ENCODE measurements around the gene POLR3GL. TPM values are rescaled to one million over a fixed set of nuclear protein-coding genes. Genes with fewer than 3 reads are reported as not detected.
A peak's percentile ranks its signal among the peaks of the same experiment; 100 is the strongest.

The POLR3GL gene
- total and polyA plus RNA-seq, 10 of the 15 experiments (the other 5 are each of a cell fraction or from before 2014, with no cell fraction given), result 12.8 to 47.0 (median 26.6) TPM

- TF ChIP-seq GABPA (IDR thresholded peaks at IDR 0.05; ENCODE audit: low read depth), result no peak
- peak; percentile 78 for TF ChIP-seq FOXK2 (IDR thresholded peaks at IDR 0.05)
- TF ChIP-seq REST (IDR thresholded peaks at IDR 0.05; ENCODE audit: low read depth, low read length), result no peak
- TF ChIP-seq ZBTB4 (CRISPR knock-in tag; IDR thresholded peaks at IDR 0.05), result no peak
- TF ChIP-seq SPI1 (IDR thresholded peaks at IDR 0.05; ENCODE audit: borderline replicate concordance, insufficient read depth, low read depth, low read length), result no peak
- no peak for TF ChIP-seq FOS (IDR thresholded peaks at IDR 0.05; ENCODE audit: borderline replicate concordance, extremely low read depth, insufficient read length)
- 0 out of 2 replicates have a peak, but pooled peaks have one; percentile 4 for TF ChIP-seq PKNOX1 (IDR thresholded peaks at IDR 0.05)
- no peak for TF ChIP-seq HSF1 (IDR thresholded peaks at IDR 0.05; ENCODE audit: low read depth, low read length)
- no peak for TF ChIP-seq NFYA (IDR thresholded peaks at IDR 0.05; ENCODE audit: borderline replicate concordance, low read depth, low read length)
- TF ChIP-seq RB1 (IDR thresholded peaks at IDR 0.05; ENCODE audit: borderline replicate concordance), result no peak
- TF ChIP-seq IKZF1 (conservative IDR thresholded peaks at IDR 0.05), result peak; percentile 30; the same call in 1 of the 2 replicates
- TF ChIP-seq RAD51 (IDR thresholded peaks at IDR 0.05), result no peak
- no peak for TF ChIP-seq YY1 (IDR thresholded peaks at IDR 0.05; ENCODE audit: low read depth, low read length)
- peak; percentile 21; the same call in 1 of the 2 replicates for TF ChIP-seq RUNX3 (IDR thresholded peaks at IDR 0.05; ENCODE audit: low read length)
- TF ChIP-seq RELA (IDR thresholded peaks at IDR 0.05; ENCODE audit: borderline replicate concordance, partially characterized antibody), result no peak
- TF ChIP-seq SIN3A (IDR thresholded peaks at IDR 0.05; ENCODE audit: low read depth, low read length), result peak; percentile 7; the same call in 1 of the 2 replicates
- 0 out of 2 replicates have a peak, but pooled peaks have one; percentile 25 for TF ChIP-seq HCFC1 (IDR thresholded peaks at IDR 0.05; ENCODE audit: low read length)
Measured at GRCh38 chr1:145997016-145997717, 32.7 kb downstream of the POLR3GL start (continued).

Measured in GM12878 (cell line).